ENCODE data around the gene PDGFRB. TPM values are rescaled to one million over a fixed set of nuclear protein-coding genes. Genes with fewer than 3 reads are reported as not detected.

The PDGFRB gene
- total and polyA plus RNA-seq, 10 of the 15 experiments (the other 5 are each of a cell fraction or from before 2014, with no cell fraction given) = 0.02 to 3.0 (median 1.0) TPM

GRCh38 chr5:150129813-150130492 is 25.7 kb downstream of the PDGFRB start (continued):
- TF ChIP-seq ATF7 (IDR thresholded peaks at IDR 0.05; ENCODE audit: low read depth) = no peak
- no peak for TF ChIP-seq MYC (IDR thresholded peaks at IDR 0.05; ENCODE audit: insufficient read depth, insufficient read length, insufficient replicate concordance, low read length, severe bottlenecking)
- TF ChIP-seq ZNF24 (IDR thresholded peaks at IDR 0.05) = no peak
- TF ChIP-seq SMC3 (IDR thresholded peaks at IDR 0.05; ENCODE audit: borderline replicate concordance, low read length) = peak; percentile 89; the same call in 1 of the 2 replicates
- TF ChIP-seq NR2F1 (conservative IDR thresholded peaks at IDR 0.05) = peak; percentile 96
- no peak for TF ChIP-seq ZZZ3 (IDR thresholded peaks at IDR 0.05; ENCODE audit: control insufficient read depth, insufficient read length, low read depth)
- TF ChIP-seq ZNF207 (IDR thresholded peaks at IDR 0.05; ENCODE audit: borderline replicate concordance) = 0 out of 2 replicates have a peak, but pooled peaks have one; percentile 49
- no peak for TF ChIP-seq CHD1 (IDR thresholded peaks at IDR 0.05; ENCODE audit: low read depth, low read length)
- no peak for TF ChIP-seq SREBF2 (IDR thresholded peaks at IDR 0.05; ENCODE audit: low read length)
- TF ChIP-seq YY1 (IDR thresholded peaks at IDR 0.05; ENCODE audit: low read depth, low read length) = peak; percentile 67; the same call in 1 of the 2 replicates
- peak in 1 of 2 experiments; percentile 42; a peak in 1 of 4 replicates for TF ChIP-seq CEBPB (IDR thresholded peaks at IDR 0.05; ENCODE audit: borderline replicate concordance in 1 of 2, low read depth in 2 of 2, low read length in 2 of 2)
- no peak for TF ChIP-seq EZH2 (IDR thresholded peaks at IDR 0.05; ENCODE audit: borderline replicate concordance, control insufficient read depth, low read depth, low read length)
- TF ChIP-seq CBX5 (IDR thresholded peaks at IDR 0.05; ENCODE audit: low read depth) = no peak
- peak; percentile 25; the same call in 1 of the 2 replicates for TF ChIP-seq NR2C1 (IDR thresholded peaks at IDR 0.05)
- TF ChIP-seq ZBTB33 (IDR thresholded peaks at IDR 0.05) = no peak
- 0 out of 2 replicates have a peak, but pooled peaks have one; percentile 11 for TF ChIP-seq CHD2 (IDR thresholded peaks at IDR 0.05; ENCODE audit: borderline replicate concordance, low read depth, low read length)
- no peak for TF ChIP-seq REST (IDR thresholded peaks at IDR 0.05; ENCODE audit: low read depth, low read length)
- 0 out of 2 replicates have a peak, but pooled peaks have one; percentile 15 for TF ChIP-seq CREB1 (IDR thresholded peaks at IDR 0.05; ENCODE audit: low read depth)
- no peak for TF ChIP-seq IRF4 (IDR thresholded peaks at IDR 0.05; ENCODE audit: low read depth, low read length)
